ENCODE data around the gene ZNF441.

- TF ChIP-seq CTCF (IDR thresholded peaks at IDR 0.05; ENCODE audit: borderline replicate concordance, extremely low read depth, low read length, poor library complexity, severe bottlenecking) (no peak), EZH2 (IDR thresholded peaks at IDR 0.05; ENCODE audit: borderline replicate concordance, low read depth, low read length, severe bottlenecking) (no peak)
Measured at GRCh38 chr19:11763611-11764010, 3.2 kb upstream of the ZNF441 start.

Measured in DND-41 (cell line).